Common myeloid progenitor, CD34-positive (primary cell): ENCODE data around the gene AGPS.
"Not testable (repeated sequence)": the region's sequence is repeated elsewhere in the genome, so short reads cannot be mapped to it uniquely, and the experiment has no call there.

Experiments
- CTCF ChIA-PET: fragments of 350-600 bp; sonication (Branson Sonifier 250); formaldehyde crosslinking; loops from one replicate; lab custom pipeline; 2021; ENCODE audit warnings: antibody characterized with exemption; lab: Charles Lee
- POLR2A ChIA-PET: fragments of 350-600 bp; sonication (Branson Sonifier 250); formaldehyde crosslinking; loops from one replicate; lab custom pipeline; 2021; ENCODE audit warnings: antibody characterized with exemption; lab: Charles Lee
- DNase-seq, 3 donors: peaks; one replicate each; pipeline versions ENCODE4 v3.0.0 to v3.0.0-alpha.2; 2013
- H3K27ac ChIP-seq, 2 experiments: 1 replicate in 1 of 2; 2 replicates in 1 of 2; pipeline ENCODE4 v1.7.0; 2013; ENCODE audit warnings: inconsistent platforms in 2 of 2, low read length in 2 of 2, mild to moderate bottlenecking in 2 of 2, low read depth in 1 of 2, moderate library complexity in 1 of 2; ENCODE audit not compliant: severe bottlenecking in 2 of 2, insufficient read depth in 1 of 2, poor library complexity in 1 of 2
- H3K27me3 ChIP-seq, 5 experiments: replicated peaks in 2 of 5; 1 replicate in 3 of 5; 2 replicates in 2 of 5; pipeline versions ENCODE4 v1.6.1 to v1.7.0; 2013; ENCODE audit warnings: low read length in 4 of 5, mild to moderate bottlenecking in 2 of 5, moderate library complexity in 2 of 5, inconsistent platforms in 1 of 5; ENCODE audit not compliant: insufficient read depth in 5 of 5, control insufficient read depth in 4 of 5
- H3K36me3 ChIP-seq, 4 experiments: 1 replicate in 2 of 4; 2 replicates in 2 of 4; pipeline versions ENCODE4 v1.6.1 to v1.7.0; 2013; ENCODE audit warnings: low read length in 3 of 4, control low read depth in 1 of 4, mild to moderate bottlenecking in 1 of 4; ENCODE audit not compliant: control insufficient read depth in 4 of 4, insufficient read depth in 4 of 4
- H3K4me1 ChIP-seq, 4 experiments: 1 replicate in 3 of 4; 2 replicates in 1 of 4; pipeline versions ENCODE4 v1.6.1 to v1.7.1; 2013; ENCODE audit warnings: low read length in 3 of 4, mild to moderate bottlenecking in 3 of 4, control low read depth in 1 of 4, inconsistent platforms in 1 of 4, moderate library complexity in 1 of 4; ENCODE audit not compliant: control insufficient read depth in 4 of 4, insufficient read depth in 4 of 4; ENCODE audit errors: control extremely low read depth in 1 of 4
- H3K4me3 ChIP-seq, 7 experiments: 1 replicate in 4 of 7; 2 replicates in 3 of 7; pipeline versions ENCODE4 v1.5.1 to v1.7.0; 2013; ENCODE audit warnings: mild to moderate bottlenecking in 7 of 7, low read length in 6 of 7, moderate library complexity in 6 of 7, inconsistent platforms in 2 of 7, low read depth in 2 of 7, control low read depth in 1 of 7; ENCODE audit not compliant: insufficient read depth in 4 of 7, control insufficient read depth in 1 of 7; ENCODE audit errors: extremely low read depth in 1 of 7
- H3K9me3 ChIP-seq, 5 experiments: 1 replicate in 4 of 5; 2 replicates in 1 of 5; pipeline versions ENCODE4 v1.6.1 to v1.7.1; 2013; ENCODE audit warnings: low read length in 4 of 5, mild to moderate bottlenecking in 2 of 5, inconsistent platforms in 1 of 5, low read depth in 1 of 5, moderate library complexity in 1 of 5; ENCODE audit not compliant: control insufficient read depth in 4 of 5, insufficient read depth in 2 of 5; ENCODE audit errors: control extremely low read depth in 1 of 5
- WGBS: methylation state at CpG from one replicate; pipeline ENCODE4 v1.1.5; 2013; ENCODE audit not compliant: insufficient coverage; 5-methylcytosine and 5-hydroxymethylcytosine counted together

AGPS gene

GRCh38 chr2:177406182-177406581, 13.6 kb downstream of the AGPS start:
- peaks cover 15 to 26% (median 22%) of the 10 kb centered on the region in 4 experiments for H3K4me1 ChIP-seq
- ChIA-PET POLR2A (interaction anchor here (0.7 kb wide), 1 partner anchor 50 kb away, joined by 3 read pairs; no protein-coding TSS in a partner anchor), CTCF (interaction anchor here (0.9 to 4.3 kb wide), 11 partner anchors 8 to 241 kb away, joined by 3 to 35 read pairs (median 4); partner anchors contain the start of gene AGPS)
- H3K36me3 ChIP-seq: peaks cover 0 to 4% (median 3%) of the 10 kb centered on the region in 4 experiments
- H3K4me3 ChIP-seq: no peak overlapping the region
- no CpG with 5 or more reads among the region's 1 CpG for WGBS
- H3K27ac ChIP-seq: no peak overlapping the region
- H3K9me3 ChIP-seq: peaks cover 0 to 6% (median 4%) of the 10 kb centered on the region in 5 experiments
- no peak for DNase-seq
- no peaks in the 10 kb centered on the region for H3K27me3 ChIP-seq

DNA sequence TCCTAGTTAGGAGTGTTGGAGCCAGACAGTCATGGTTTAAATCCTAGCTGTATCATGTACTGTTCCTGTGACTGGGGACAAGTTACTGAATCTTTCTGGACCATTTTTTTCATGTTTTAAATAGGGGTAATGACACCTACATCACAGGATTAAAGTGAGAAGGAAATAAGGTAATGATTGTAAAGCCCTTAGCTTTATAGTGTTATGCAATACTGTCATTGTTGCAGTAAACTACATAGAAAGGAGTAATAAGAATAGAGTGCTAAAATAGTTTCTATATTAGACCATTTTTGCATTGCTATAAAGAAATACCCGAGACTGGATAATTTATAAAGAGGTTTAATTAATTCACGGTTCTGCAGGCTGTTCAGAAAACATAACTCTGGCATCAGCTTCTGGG, 14.5 kb downstream of the AGPS start:
- Histone ChIP-seq H3K4me3 (no peak overlapping the region), H3K9me3 (peaks cover 0 to 6% (median 4%) of the 10 kb centered on the region in 5 experiments), H3K36me3 (peaks cover 0 to 4% (median 3%) of the 10 kb centered on the region in 4 experiments), H3K27ac (no peak overlapping the region), H3K4me1 (peaks cover 15 to 25% (median 21%) of the 10 kb centered on the region in 4 experiments), H3K27me3 (no peaks in the 10 kb centered on the region)
- ChIA-PET POLR2A (no interaction called here), CTCF (interaction anchor here (1.0 to 4.3 kb wide), 10 partner anchors 8 to 242 kb away, joined by 3 to 35 read pairs (median 4); no protein-coding TSS in a partner anchor)
- no peak for DNase-seq
- 88% methylated on average over 1 of the region's 2 CpGs for WGBS

GRCh38 chr2:177410629-177411028, 18.1 kb downstream of the AGPS start:
- POLR2A ChIA-PET, H3K4me1 ChIP-seq, H3K27ac ChIP-seq, H3K4me3 ChIP-seq, H3K9me3 ChIP-seq, H3K36me3 ChIP-seq, CTCF ChIA-PET, DNase-seq, H3K27me3 ChIP-seq: not testable (repeated sequence)
- 97% methylated on average over 8 of the region's 8 CpGs for WGBS

- H3K4me1 ChIP-seq: peaks cover 0 to 17% (median 7%) of the 10 kb centered on the region in 4 experiments
- CTCF ChIA-PET: interaction anchor here (0.5 to 10.3 kb wide), 10 partner anchors 8 to 249 kb away, joined by 3 to 211 read pairs (median 4); no protein-coding TSS in a partner anchor
- H3K27ac ChIP-seq: no peak overlapping the region
- H3K27me3 ChIP-seq: no peaks in the 10 kb centered on the region
- no peak overlapping the region for H3K4me3 ChIP-seq
- no CpG with 5 or more reads among the region's 3 CpGs for WGBS
- DNase-seq: no peak
- POLR2A ChIA-PET: no interaction called here
- peaks cover 0 to 9% (median 2%) of the 10 kb centered on the region in 5 experiments for H3K9me3 ChIP-seq
- peaks cover 0 to 3% (median 2%) of the 10 kb centered on the region in 4 experiments for H3K36me3 ChIP-seq
Observed at GRCh38 chr2:177413703-177414102, 21.1 kb downstream of the AGPS start.

GRCh38 chr2:177419274-177419673, 26.7 kb downstream of the AGPS start:
- H3K27ac ChIP-seq: no peak overlapping the region

DNA sequence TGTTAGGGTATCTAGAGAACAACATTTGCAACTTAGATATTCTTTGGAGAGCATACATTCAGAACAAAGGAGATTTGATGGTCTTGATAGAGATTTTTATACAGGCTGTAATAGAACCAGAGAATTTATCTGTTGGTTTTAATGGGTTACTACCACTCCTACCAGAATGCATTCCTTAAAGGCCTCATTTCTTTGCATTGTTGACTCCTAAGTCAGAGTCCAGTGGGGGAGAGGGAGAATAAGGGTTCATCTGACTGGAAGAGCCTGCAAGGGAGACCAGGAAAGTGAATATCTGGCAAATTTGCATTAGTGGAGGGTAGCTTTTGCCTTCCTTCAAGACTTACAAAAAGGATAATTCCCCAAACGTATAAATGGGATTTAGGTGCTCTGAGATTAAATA, 29.7 kb downstream of the AGPS start:
- ChIA-PET CTCF (no interaction called here), POLR2A (no interaction called here)
- peaks cover 3 to 17% (median 9%) of the 10 kb centered on the region in 4 experiments for H3K36me3 ChIP-seq
- H3K27me3 ChIP-seq: no peaks in the 10 kb centered on the region
- peaks cover 1 to 9% (median 5%) of the 10 kb centered on the region in 5 experiments for H3K9me3 ChIP-seq
- WGBS: no CpG with 5 or more reads among the region's 1 CpG
- no peak for DNase-seq
- H3K4me1 ChIP-seq: peaks cover 0 to 10% (median 6%) of the 10 kb centered on the region in 4 experiments
- H3K27ac ChIP-seq: no peak overlapping the region
- no peak overlapping the region for H3K4me3 ChIP-seq

More at GRCh38 chr2:177419274-177419673, 26.7 kb downstream of the AGPS start:
- H3K4me1 ChIP-seq: peaks cover 0 to 17% (median 9%) of the 10 kb centered on the region in 4 experiments
- ChIA-PET POLR2A (no interaction called here), CTCF (interaction anchor here (0.7 to 10.3 kb wide), 4 partner anchors 10 to 258 kb away, joined by 5 to 211 read pairs (median 6); no protein-coding TSS in a partner anchor)
- H3K4me3 ChIP-seq: no peak overlapping the region
- H3K9me3 ChIP-seq: peaks cover 0 to 3% (median 0%) of the 10 kb centered on the region in 5 experiments
- no peaks in the 10 kb centered on the region for H3K27me3 ChIP-seq
- H3K36me3 ChIP-seq: peaks cover 3 to 12% (median 7%) of the 10 kb centered on the region in 4 experiments
- no CpG with 5 or more reads among the region's 1 CpG for WGBS
- DNase-seq: no peak

GRCh38 chr2:177424120-177424519, 31.5 kb downstream of the AGPS start:
- CTCF ChIA-PET: interaction anchor here (1.2 kb wide), 1 partner anchor 152 kb away, joined by 3 read pairs; no protein-coding TSS in a partner anchor
- DNase-seq, H3K4me3 ChIP-seq, H3K27me3 ChIP-seq, POLR2A ChIA-PET, H3K27ac ChIP-seq, H3K4me1 ChIP-seq: not testable (repeated sequence)
- H3K36me3 ChIP-seq: peaks cover 6 to 28% (median 11%) of the 10 kb centered on the region in 4 experiments
- H3K9me3 ChIP-seq: peaks cover 6 to 26% (median 8%) of the 10 kb centered on the region in 5 experiments
- no CpG with 5 or more reads among the region's 1 CpG for WGBS
